HFF-Myc (cell line): ENCODE data around the gene OPRL1.

Experiments
- DNase-seq: peaks from one replicate; pipeline ENCODE4 v3.0.0-alpha.2; 2011; ENCODE audit warnings: low read depth; ENCODE audit errors: extremely low read depth
- H3K4me3 ChIP-seq: replicated peaks from 2 replicates; pipeline ENCODE4 v1.5.1; 2011; ENCODE audit warnings: low read depth, mild to moderate bottlenecking, control low read depth, low read length
- CTCF ChIP-seq: IDR thresholded peaks from 2 replicates; pipeline ENCODE4 v1.5.1; 2012; ENCODE audit warnings: mild to moderate bottlenecking, low read depth, low read length, control low read depth; ENCODE audit errors: missing control alignments

The OPRL1 gene

DNA sequence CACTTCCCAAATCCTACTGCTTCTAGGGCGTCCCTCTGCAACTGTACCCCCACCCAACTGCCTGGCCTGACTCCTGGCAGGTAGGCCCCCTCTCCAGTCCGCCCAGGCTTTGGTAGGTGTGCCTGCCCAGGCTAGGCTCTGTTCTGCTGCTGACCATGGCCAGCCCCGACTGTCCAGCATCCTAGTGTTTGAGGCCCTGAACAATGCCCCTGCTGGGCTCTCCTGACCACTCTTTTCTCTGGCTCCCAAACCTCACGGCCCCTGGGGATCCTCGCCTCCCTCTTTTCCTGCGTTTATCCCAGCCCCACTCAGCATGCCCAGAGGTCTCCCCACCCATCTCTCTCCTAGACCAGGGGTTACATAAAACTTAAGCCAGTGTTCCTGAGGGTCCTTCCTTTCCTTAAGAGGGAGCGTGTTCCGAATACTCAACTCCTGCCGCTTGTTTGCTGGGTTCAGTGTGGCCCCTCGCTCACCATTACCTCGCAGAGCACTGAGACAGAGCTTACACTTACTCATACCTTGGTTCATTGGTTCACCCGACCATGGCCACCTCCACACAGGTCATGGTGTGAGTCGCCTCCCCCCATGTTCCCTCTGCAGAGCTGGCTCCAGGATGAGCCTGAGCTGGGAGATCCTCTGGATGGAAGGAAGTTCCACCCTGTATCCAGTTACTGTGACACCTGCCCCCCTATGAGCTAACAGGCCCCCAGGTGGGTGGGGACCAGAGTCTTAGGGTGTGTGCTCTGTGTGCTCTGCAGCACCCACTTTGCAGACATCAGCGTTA is 63.3 kb downstream of the OPRL1 start:
- no peak overlapping the region for H3K4me3 ChIP-seq
- DNase-seq, result no peak
- no peak for TF ChIP-seq CTCF

DNA sequence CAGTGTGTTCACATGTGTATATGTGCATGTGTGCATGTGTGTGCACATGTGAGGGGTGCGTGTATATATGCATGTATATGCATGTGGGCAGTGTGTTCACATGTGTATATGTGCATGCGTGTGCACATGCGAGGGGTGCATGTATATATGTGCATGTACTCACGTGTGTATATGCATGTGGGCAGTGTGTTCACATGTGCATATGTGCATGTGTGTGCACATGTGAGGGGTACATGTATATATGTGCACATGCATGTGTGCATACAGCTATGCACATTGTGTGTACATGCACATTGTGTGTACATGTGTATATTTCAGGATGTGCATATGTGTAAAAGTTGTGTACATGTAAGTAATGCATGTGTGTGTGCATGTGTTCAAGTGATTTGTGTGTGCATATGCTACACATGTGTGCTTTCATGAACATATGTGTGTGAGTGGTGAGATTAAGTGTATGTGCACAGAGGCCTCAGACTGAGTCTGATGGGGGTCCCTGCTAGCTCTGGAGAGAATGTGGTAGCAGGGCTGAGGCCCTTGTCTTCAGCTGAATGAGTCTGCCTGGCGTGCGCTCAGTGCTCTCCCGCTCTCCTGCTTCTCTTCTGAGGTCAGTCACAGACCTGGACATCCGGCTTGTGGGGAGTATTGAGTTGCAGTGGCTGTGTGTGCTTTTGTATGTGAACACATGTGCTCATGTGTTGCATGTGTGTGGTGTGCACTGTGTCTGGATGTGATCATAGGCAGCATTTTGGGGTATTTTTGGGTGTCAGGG is 64.4 kb downstream of the OPRL1 start:
- no peak overlapping the region for H3K4me3 ChIP-seq

DNA sequence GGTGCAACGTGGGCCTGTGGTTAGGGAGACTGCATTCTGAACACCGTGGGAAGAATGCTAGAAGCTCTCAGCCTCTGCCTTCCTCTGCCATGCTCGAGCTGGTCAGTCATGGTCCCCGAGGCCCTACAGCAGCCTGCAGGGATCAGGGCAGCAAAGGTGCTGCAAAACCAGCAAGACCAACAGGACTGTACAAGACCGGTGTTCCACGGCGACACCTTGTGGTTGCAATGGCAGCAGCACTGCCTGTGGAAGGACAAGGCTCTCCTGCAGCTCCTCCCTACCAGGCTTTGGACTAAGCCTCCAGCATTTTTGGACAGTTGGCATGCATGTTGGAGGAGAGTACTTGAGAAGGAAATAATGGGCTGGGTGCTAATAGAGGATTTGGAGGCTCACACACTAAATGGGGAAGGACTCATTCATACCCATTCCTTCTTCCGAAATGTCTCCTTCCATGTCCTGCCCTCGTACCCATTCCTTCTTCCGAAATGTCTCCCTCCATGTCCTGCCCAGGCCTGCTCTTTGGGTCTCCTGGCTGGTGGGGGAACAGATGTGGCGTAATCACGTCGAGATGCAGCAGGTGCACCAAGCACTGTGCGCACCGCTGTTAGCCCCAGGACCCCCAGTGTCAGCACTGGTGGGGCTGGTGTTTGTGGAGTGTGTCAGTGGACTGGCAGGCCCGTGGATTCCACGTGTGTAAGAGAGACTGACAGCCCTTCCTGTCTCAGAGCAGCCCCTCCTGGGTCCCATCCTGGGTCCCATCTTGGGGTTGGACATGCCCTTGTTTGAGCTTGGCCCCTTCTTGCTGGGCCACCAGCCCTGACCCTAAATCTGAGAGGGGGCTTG is 65.8 kb downstream of the OPRL1 start:
- no peak overlapping the region for H3K4me3 ChIP-seq
- no peak for TF ChIP-seq CTCF
- no peak for DNase-seq

More for the DNA sequence above, 64.4 kb downstream of the OPRL1 start:
- no peak for TF ChIP-seq CTCF
- DNase-seq, result no peak

DNA sequence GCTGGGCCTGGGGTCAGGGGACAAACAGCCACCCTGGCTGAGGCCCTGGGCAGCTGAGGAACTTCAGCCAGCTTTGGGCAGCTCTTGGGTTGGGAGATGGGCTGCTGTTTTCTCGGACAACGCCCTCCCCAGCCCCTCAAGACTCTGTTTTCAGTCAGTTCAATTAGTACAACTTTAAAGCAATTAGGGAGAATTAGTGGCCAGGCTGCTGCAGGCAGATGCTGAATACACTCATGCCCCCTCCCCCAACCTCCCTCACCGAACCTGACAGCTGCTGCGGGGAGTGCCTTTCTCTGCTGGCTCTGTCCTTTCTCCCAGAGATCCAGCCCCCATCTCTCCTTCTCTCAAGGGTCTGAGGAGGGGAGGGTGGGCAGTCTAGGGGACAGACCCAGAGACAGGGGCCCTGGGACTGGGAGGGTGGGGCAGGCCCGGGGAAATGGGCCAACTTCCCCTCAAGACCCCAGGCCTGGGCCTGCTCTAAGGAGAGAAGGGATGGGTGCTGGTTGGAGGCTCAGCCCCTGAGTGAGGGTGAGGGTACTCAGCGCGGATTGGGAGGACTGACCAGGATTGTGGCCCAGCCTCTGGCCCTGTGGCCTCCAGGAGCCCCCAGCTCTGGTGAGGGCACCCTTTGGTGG is 66.5 kb downstream of the OPRL1 start:
- no peak for DNase-seq
- no peak overlapping the region for H3K4me3 ChIP-seq
- TF ChIP-seq CTCF, result no peak

GRCh38 chr20:64146936-64147477 is 67.1 kb downstream of the OPRL1 start:
- no peak for DNase-seq
- H3K4me3 ChIP-seq, result no peak overlapping the region
- TF ChIP-seq CTCF, result no peak

- no peak overlapping the region for H3K4me3 ChIP-seq
- TF ChIP-seq CTCF, result no peak
- no peak for DNase-seq
Observed at GRCh38 chr20:64148581-64148980, 68.7 kb downstream of the OPRL1 start.
